Endothelial cell of umbilical vein (primary cell): ENCODE measurements around the gene MACROD2. TPM values are rescaled to one million over a fixed set of nuclear protein-coding genes. Genes with fewer than 3 reads are reported as not detected.

ENCODE experiments used
- BruUV-seq: library from RNA; stranded (reverse); fragments of 400-500 nt; replicated peaks from 2 replicates; lab custom pipeline; 2021; lab: Mats Ljungman, UMichigan
- CTCF ChIA-PET: fragments of 300-600, 350-600 bp; sonication (Branson Sonifier 250); formaldehyde crosslinking; loops from one replicate; lab custom pipeline; 2021; ENCODE audit warnings: antibody characterized with exemption, inconsistent platforms; lab: Charles Lee
- POLR2A ChIA-PET: fragments of 300-600, 350-600 bp; sonication (Branson Sonifier 250); formaldehyde crosslinking; loops from one replicate; lab custom pipeline; 2021; ENCODE audit warnings: antibody characterized with exemption, inconsistent platforms; lab: Charles Lee
- DNase-seq: peaks from one replicate; pipeline ENCODE4 v3.0.0-alpha.2; 2011; ENCODE audit warnings: low read depth, low spot score
- FAIRE-seq: peaks from 2 replicates; lab custom pipeline; 2011; peaks lifted over from hg19 to GRCh38; lab: Jason Lieb, UNC
- H2AFZ ChIP-seq: 2 replicates; pipeline ENCODE4 v1.6.0; 2012; ENCODE audit warnings: low read depth, low read length, control low read depth, inconsistent platforms
- H3K27ac ChIP-seq: 2 replicates; pipeline ENCODE4 v1.5.1; 2011; ENCODE audit warnings: low read depth, mild to moderate bottlenecking, control low read depth, low read length, moderate library complexity; ENCODE audit not compliant: insufficient read depth
- H3K27me3 ChIP-seq, 2 experiments: 2 replicates each; pipeline versions ENCODE4 v1.6.0 to v1.6.1; 2011; ENCODE audit warnings: low read length in 2 of 2, mixed read lengths in 1 of 2; ENCODE audit not compliant: control insufficient read depth in 2 of 2, insufficient read depth in 2 of 2
- H3K36me3 ChIP-seq, 2 experiments: 2 replicates in 1 of 2; 3 replicates in 1 of 2; pipeline ENCODE4 v1.5.1; 2011; ENCODE audit warnings: low read length in 2 of 2, mild to moderate bottlenecking in 1 of 2, moderate library complexity in 1 of 2; ENCODE audit not compliant: control insufficient read depth in 2 of 2, insufficient read depth in 2 of 2; ENCODE audit errors: extremely low read depth in 1 of 2
- H3K4me1 ChIP-seq: 3 replicates; pipeline ENCODE4 v1.5.1; 2011; ENCODE audit warnings: mild to moderate bottlenecking, low read length; ENCODE audit not compliant: control insufficient read depth, insufficient read depth; ENCODE audit errors: extremely low read depth
- H3K4me2 ChIP-seq: 2 replicates; pipeline ENCODE4 v1.6.1; 2011; ENCODE audit warnings: low read length, control low read depth, mixed read lengths; ENCODE audit not compliant: insufficient read depth
- H3K4me3 ChIP-seq, 3 experiments: fragments of 200-600 bp in 1 of 3; sonication (generic), shearing (Covaris generic) in 1 of 3; replicated peaks in 1 of 3; 2 replicates each; pipeline ENCODE4 v1.5.1; 2011 to 2016; ENCODE audit warnings: control low read depth in 3 of 3, low read length in 3 of 3, mild to moderate bottlenecking in 2 of 3, inconsistent platforms in 1 of 3, low read depth in 1 of 3, moderate library complexity in 1 of 3; ENCODE audit not compliant: insufficient read depth in 1 of 3
- H3K79me2 ChIP-seq: 2 replicates; pipeline ENCODE4 v1.6.0; 2012; ENCODE audit warnings: low read length, inconsistent platforms; ENCODE audit not compliant: control insufficient read depth, insufficient read depth
- H3K9ac ChIP-seq: replicated peaks from 2 replicates; pipeline ENCODE3; 2011; ENCODE audit warnings: low read length, control low read depth; ENCODE audit not compliant: insufficient read depth; ENCODE audit errors: extremely low read depth
- H3K9me1 ChIP-seq: replicated peaks from 3 replicates; pipeline ENCODE4 v1.6.0; 2011; ENCODE audit warnings: mild to moderate bottlenecking, low read length; ENCODE audit not compliant: control insufficient read depth, insufficient read depth; ENCODE audit errors: extremely low read depth
- H3K9me3 ChIP-seq: replicated peaks from 2 replicates; pipeline ENCODE4 v1.5.1; 2012; ENCODE audit warnings: low read length, inconsistent platforms; ENCODE audit not compliant: control insufficient read depth, insufficient read depth
- H4K20me1 ChIP-seq: replicated peaks from 2 replicates; pipeline ENCODE3; 2011; ENCODE audit warnings: mild to moderate bottlenecking, low read length; ENCODE audit not compliant: control insufficient read depth, insufficient read depth; ENCODE audit errors: extremely low read depth
- CTCF ChIP-seq, 2 donors: IDR thresholded peaks; 1 replicate in 1 of 2; 2 replicates in 1 of 2; pipeline ENCODE4 v1.5.1; 2011; ENCODE audit warnings: low read length in 2 of 2, mild to moderate bottlenecking in 2 of 2, moderate library complexity in 2 of 2, control low read depth in 1 of 2, inconsistent platforms in 1 of 2, low read depth in 1 of 2; ENCODE audit not compliant: insufficient read depth in 1 of 2; ENCODE audit errors: extremely low read depth in 1 of 2
- EZH2 ChIP-seq: IDR thresholded peaks from 2 replicates; pipeline ENCODE4 v1.6.1; 2012; ENCODE audit warnings: borderline replicate concordance, low read depth, mild to moderate bottlenecking, moderate library complexity, low read length, inconsistent platforms; ENCODE audit not compliant: severe bottlenecking
- FOS ChIP-seq: IDR thresholded peaks from 2 replicates; pipeline ENCODE4 v1.6.1; 2011; ENCODE audit warnings: mild to moderate bottlenecking, low read length, moderate library complexity, borderline replicate concordance; ENCODE audit not compliant: insufficient read depth
- MAX ChIP-seq: IDR thresholded peaks from 2 replicates; pipeline ENCODE4 v1.6.1; 2011; ENCODE audit not compliant: insufficient read depth, insufficient read length
- MYC ChIP-seq: IDR thresholded peaks from one replicate; pipeline ENCODE4 v1.6.1; 2011; ENCODE audit warnings: mild to moderate bottlenecking, low read depth, low read length
- POLR2A ChIP-seq: IDR thresholded peaks from 2 replicates; pipeline ENCODE4 v1.6.1; 2012; ENCODE audit warnings: low read depth, mild to moderate bottlenecking, control low read depth, low read length
- POLR2AphosphoS5 ChIP-seq: IDR thresholded peaks from 2 replicates; pipeline ENCODE4 v1.6.1; 2012; ENCODE audit warnings: low read depth, mild to moderate bottlenecking, control low read depth, low read length, moderate library complexity; ENCODE audit not compliant: insufficient read depth
- dilution Hi-C: fragments of 300-500 bp; cut with MboI; formaldehyde crosslinking; loops from one replicate; pipeline ENCODE4 v1.15.0; 2019; ENCODE audit warnings: low sequenced_read_pairs; ENCODE audit not compliant: extremely low pct_ligation_motif_present
- intact Hi-C: fragments of 100-400 bp; cut with micrococcal nuclease; formaldehyde crosslinking; loops from one replicate; pipeline ENCODE4 v1.10.0; 2022
- polyA plus RNA-seq, 4 experiments: library from polyadenylated mRNA; depleted of rRNA in 3 of 4; stranded (reverse) in 3 of 4; unstranded in 1 of 4; fragments of >200 nt; gene quantifications; 2 replicates each; pipeline versions ENCODE4 v1.2.1 to v1.2.3, GENCODE V29; 2011 to 2012; ENCODE audit warnings: missing spikeins in 1 of 4
- total RNA-seq: library from RNA; stranded (reverse); gene quantifications from 2 replicates; pipeline ENCODE4 v1.2.3, GENCODE V29; 2021

The MACROD2 gene
- total and polyA plus RNA-seq, 2 donors (not counting 3 experiments of a cell fraction or from before 2014, with no cell fraction given), result 0.11 to 0.73 TPM

GRCh38 chr20:14538433-14538832 lies 543.1 kb downstream of the MACROD2 start:
- H3K9me1 ChIP-seq, result no peaks in the 10 kb centered on the region
- no peaks in the 10 kb centered on the region for H3K9me3 ChIP-seq
- TF ChIP-seq MYC (no peak), MAX (no peak), CTCF (IDR thresholded peaks at IDR 0.05; ENCODE audit: extremely low read depth in 1 of 2, insufficient read depth in 1 of 2, low read depth in 1 of 2, low read length in 2 of 2) (no peak), POLR2AphosphoS5 (no peak), EZH2 (no peak), FOS (no peak), POLR2A (no peak)
- FAIRE-seq (no peak), DNase-seq (no peak)
- ChIA-PET CTCF (interaction anchor here (0.8 kb wide), 1 partner anchor 201 kb away, joined by 3 read pairs; the partner anchor contains the start of gene FLRT3), POLR2A (no interaction called here)
- dilution Hi-C loops (no loop called here), intact Hi-C loops (no loop called here)
- no peaks in the 10 kb centered on the region for H3K36me3 ChIP-seq
- no peaks in the 10 kb centered on the region for H3K4me1 ChIP-seq
- H3K27me3 ChIP-seq, result peaks cover 0 to 6% of the 10 kb centered on the region in 2 experiments
- BruUV-seq, result no TSS peak
- no peak overlapping the region for H3K4me2 ChIP-seq
- H3K27ac ChIP-seq, result no peak overlapping the region
- H3K9ac ChIP-seq, result no peak overlapping the region
- H4K20me1 ChIP-seq, result no peaks in the 10 kb centered on the region
- H2AFZ ChIP-seq, result no peak overlapping the region
- H3K4me3 ChIP-seq, result no peak overlapping the region
- H3K79me2 ChIP-seq, result no peaks in the 10 kb centered on the region
